Mesendoderm (in vitro differentiated cells): ENCODE results near the gene COL20A1.

ENCODE experiments used
- DNase-seq: peaks from one replicate; pipeline ENCODE4 v3.0.0; 2013
- H2AK5ac ChIP-seq: 2 replicates; pipeline ENCODE4 v1.6.1; 2013; ENCODE audit warnings: low read length, inconsistent platforms
- H2BK120ac ChIP-seq: 2 replicates; pipeline ENCODE4 v1.6.1; 2013; ENCODE audit warnings: low read depth, mild to moderate bottlenecking, low read length, moderate library complexity, mixed read lengths
- H2BK15ac ChIP-seq: replicated peaks from 2 replicates; pipeline ENCODE4 v1.6.1; 2013; ENCODE audit warnings: low read depth, mild to moderate bottlenecking, moderate library complexity
- H2BK5ac ChIP-seq: 2 replicates; pipeline ENCODE4 v1.6.1; 2013; ENCODE audit warnings: low read length, inconsistent platforms
- H3K18ac ChIP-seq: 2 replicates; pipeline ENCODE4 v1.6.1; 2013; ENCODE audit warnings: mild to moderate bottlenecking, low read length, mixed read lengths
- H3K23ac ChIP-seq: one replicate; pipeline ENCODE4 v1.6.1; 2013; ENCODE audit warnings: low read length
- H3K27ac ChIP-seq: 2 replicates; pipeline ENCODE4 v1.5.1; 2013; ENCODE audit warnings: low read depth, mild to moderate bottlenecking, inconsistent platforms, low read length, moderate library complexity
- H3K27me3 ChIP-seq: 2 replicates; pipeline ENCODE4 v1.6.1; 2013; ENCODE audit warnings: low read length, control low read depth, mild to moderate bottlenecking, inconsistent platforms; ENCODE audit not compliant: insufficient read depth, poor library complexity
- H3K36me3 ChIP-seq: 2 replicates; pipeline ENCODE4 v1.6.1; 2013; ENCODE audit warnings: low read length, inconsistent platforms; ENCODE audit not compliant: control insufficient read depth, insufficient read depth
- H3K4ac ChIP-seq: one replicate; pipeline ENCODE4 v1.6.1; 2013; ENCODE audit warnings: low read depth, mild to moderate bottlenecking, low read length, moderate library complexity
- H3K4me1 ChIP-seq: 2 replicates; pipeline ENCODE4 v1.6.1; 2013; ENCODE audit warnings: low read depth, low read length, inconsistent platforms; ENCODE audit not compliant: control insufficient read depth
- H3K4me2 ChIP-seq: 2 replicates; pipeline ENCODE4 v1.6.1; 2013; ENCODE audit warnings: low read length
- H3K4me3 ChIP-seq: 2 replicates; pipeline ENCODE4 v1.5.1; 2013; ENCODE audit warnings: mild to moderate bottlenecking, low read length
- H3K56ac ChIP-seq: one replicate; pipeline ENCODE4 v1.6.1; 2013; ENCODE audit warnings: low read length
- H3K79me1 ChIP-seq: 2 replicates; pipeline ENCODE4 v1.6.1; 2013; ENCODE audit warnings: low read length, inconsistent platforms
- H3K79me2 ChIP-seq: 2 replicates; pipeline ENCODE4 v1.6.1; 2013; ENCODE audit warnings: mild to moderate bottlenecking, low read length; ENCODE audit not compliant: control insufficient read depth, insufficient read depth
- H3K9ac ChIP-seq: 2 replicates; pipeline ENCODE4 v1.6.1; 2013; ENCODE audit warnings: low read length, inconsistent platforms
- H4K5ac ChIP-seq: one replicate; pipeline ENCODE4 v1.6.1; 2013; ENCODE audit warnings: low read length
- H4K8ac ChIP-seq: one replicate; pipeline ENCODE4 v1.6.1; 2013; ENCODE audit warnings: low read depth, mild to moderate bottlenecking, control low read depth, low read length, moderate library complexity
- WGBS: extraction: QIAGEN DNeasy Blood & Tissue Kit; methylation state at CpG from one replicate; pipeline ENCODE4 v1.1.7; 2013; ENCODE audit warnings: low lambda C conversion rate, missing lambda C conversion rate; ENCODE audit not compliant: insufficient coverage; ENCODE audit errors: extremely low coverage; 5-methylcytosine and 5-hydroxymethylcytosine counted together

COL20A1 gene

DNA sequence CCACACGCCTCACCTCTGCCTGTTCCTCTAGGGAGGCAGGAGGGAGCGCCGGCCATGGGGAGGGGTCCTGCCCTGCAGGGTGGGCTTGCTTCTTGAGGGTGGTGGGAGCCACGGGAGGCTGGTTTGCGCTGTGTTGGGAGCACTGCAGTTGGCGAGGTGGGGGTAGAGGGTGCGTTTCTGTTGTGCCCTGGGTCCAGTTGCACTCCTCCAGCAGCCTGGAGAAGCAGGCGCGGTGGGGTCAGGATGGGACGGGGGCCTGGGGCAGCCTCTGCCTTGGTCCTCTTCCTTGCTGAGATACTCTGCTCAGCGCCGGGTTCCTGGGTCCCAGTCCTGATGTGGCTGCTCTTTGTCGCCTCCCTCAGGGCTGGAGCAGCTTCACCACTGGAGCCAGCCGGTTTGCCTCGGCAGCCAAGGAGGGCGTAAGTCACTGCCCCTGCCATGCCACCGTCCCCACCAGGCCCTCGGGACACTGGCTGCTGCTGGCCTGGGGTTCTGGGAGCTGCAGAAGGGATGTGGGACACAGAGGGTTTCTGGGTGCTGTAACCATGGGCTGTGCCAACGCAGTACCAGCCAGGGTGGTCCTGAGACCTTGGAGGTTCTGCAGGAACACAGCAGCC lies 11.9 kb upstream of the COL20A1 start:
- Histone ChIP-seq H3K36me3 (peaks cover 15% of the 10 kb centered on the region), H3K79me1 (peaks cover 5% of the 10 kb centered on the region), H3K4ac (no peak overlapping the region)

DNA sequence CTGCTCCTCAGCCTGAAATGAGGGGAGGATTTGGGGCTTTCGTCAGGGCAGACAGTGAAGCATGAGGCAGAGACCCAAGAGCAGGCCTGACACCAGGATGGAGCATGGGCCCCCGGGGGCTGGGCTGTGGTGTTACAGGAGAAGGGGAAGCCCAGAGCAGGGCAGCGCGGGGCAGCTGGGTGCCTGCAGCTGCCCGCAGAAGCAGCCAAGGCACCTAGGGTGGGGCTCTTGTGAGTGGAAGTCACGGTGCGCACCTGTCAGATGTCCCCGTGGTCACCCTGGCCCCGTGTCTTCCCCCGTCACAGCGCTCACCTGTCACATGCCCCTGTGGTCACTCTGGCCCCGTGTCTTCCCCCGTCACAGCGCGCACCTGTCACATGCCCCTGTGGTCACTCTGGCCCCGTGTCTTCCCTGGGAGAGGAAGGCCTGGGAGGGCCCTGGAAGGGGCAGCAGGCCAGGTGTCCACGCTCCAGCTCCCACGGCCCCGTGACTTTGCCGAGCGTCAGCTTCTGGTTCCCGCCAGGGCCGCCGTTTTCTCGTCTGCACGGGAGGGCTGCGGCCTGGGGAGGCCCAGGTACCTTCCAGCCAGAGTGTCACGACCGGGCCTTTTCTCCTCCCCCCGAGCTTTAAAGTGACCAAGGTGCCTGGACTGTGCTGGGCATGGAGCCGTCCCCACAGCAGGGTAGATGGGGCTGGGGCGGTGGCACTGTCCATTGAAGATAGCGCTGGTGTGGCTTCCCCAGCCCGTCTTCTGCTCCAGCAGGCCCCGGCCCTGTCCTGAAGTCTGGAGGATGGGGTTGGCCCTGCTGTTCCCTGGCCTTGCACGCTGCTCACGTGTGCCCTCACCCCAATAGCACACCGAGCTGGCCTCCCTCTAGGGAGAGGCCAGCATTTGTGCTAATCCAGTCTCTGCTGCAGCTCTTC lies 11.0 kb upstream of the COL20A1 start:
- Histone ChIP-seq H3K79me2 (no peaks in the 10 kb centered on the region), H4K5ac (no peak overlapping the region), H3K4ac (no peak overlapping the region), H2BK120ac (no peak overlapping the region), H3K27ac (no peak overlapping the region), H3K4me1 (no peaks in the 10 kb centered on the region), H3K4me2 (no peak overlapping the region), H3K4me3 (no peak overlapping the region), H3K9ac (no peak overlapping the region), H3K56ac (no peak overlapping the region), H3K18ac (no peak overlapping the region), H3K36me3 (peaks cover 13% of the 10 kb centered on the region), H2AK5ac (no peak overlapping the region), H3K23ac (no peak overlapping the region), H2BK15ac (no peak overlapping the region), H2BK5ac (no peak overlapping the region), H4K8ac (no peak overlapping the region), H3K79me1 (peaks cover 2% of the 10 kb centered on the region), H3K27me3 (no peaks in the 10 kb centered on the region)
- WGBS, result no CpG with 5 or more reads among the region's 38 CpGs
- DNase-seq, result no peak

More for the DNA sequence above, 11.9 kb upstream of the COL20A1 start:
- no peak overlapping the region for H3K56ac ChIP-seq
- H4K8ac ChIP-seq, result no peak overlapping the region
- H2BK120ac ChIP-seq, result no peak overlapping the region
- H3K27ac ChIP-seq, result no peak overlapping the region
- H3K23ac ChIP-seq, result no peak overlapping the region
- H3K9ac ChIP-seq, result no peak overlapping the region
- H2BK15ac ChIP-seq, result no peak overlapping the region
- no CpG with 5 or more reads among the region's 19 CpGs for WGBS
- no peak overlapping the region for H3K18ac ChIP-seq
- H3K4me1 ChIP-seq, result no peaks in the 10 kb centered on the region
- H3K4me3 ChIP-seq, result no peak overlapping the region
- H3K27me3 ChIP-seq, result no peaks in the 10 kb centered on the region
- no peak overlapping the region for H3K4me2 ChIP-seq
- DNase-seq, result peak; percentile 31
- peaks cover 4% of the 10 kb centered on the region for H3K79me2 ChIP-seq
- no peak overlapping the region for H2BK5ac ChIP-seq
- no peak overlapping the region for H2AK5ac ChIP-seq
- H4K5ac ChIP-seq, result no peak overlapping the region

- Histone ChIP-seq H3K23ac (no peak overlapping the region), H3K4me2 (no peak overlapping the region), H4K5ac (no peak overlapping the region), H3K4me3 (no peak overlapping the region), H2BK5ac (no peak overlapping the region), H3K4ac (no peak overlapping the region), H3K4me1 (no peaks in the 10 kb centered on the region), H3K27ac (no peak overlapping the region), H3K36me3 (peaks cover 10% of the 10 kb centered on the region), H3K56ac (no peak overlapping the region), H3K79me2 (no peaks in the 10 kb centered on the region), H3K9ac (no peak overlapping the region), H4K8ac (no peak overlapping the region), H3K79me1 (no peaks in the 10 kb centered on the region), H3K18ac (no peak overlapping the region), H2BK120ac (no peak overlapping the region), H2AK5ac (no peak overlapping the region), H3K27me3 (no peaks in the 10 kb centered on the region), H2BK15ac (no peak overlapping the region)
- no peak for DNase-seq
- WGBS, result no CpG with 5 or more reads among the region's 17 CpGs
Measured at GRCh38 chr20:63282946-63283345, 10.0 kb upstream of the COL20A1 start.

DNA sequence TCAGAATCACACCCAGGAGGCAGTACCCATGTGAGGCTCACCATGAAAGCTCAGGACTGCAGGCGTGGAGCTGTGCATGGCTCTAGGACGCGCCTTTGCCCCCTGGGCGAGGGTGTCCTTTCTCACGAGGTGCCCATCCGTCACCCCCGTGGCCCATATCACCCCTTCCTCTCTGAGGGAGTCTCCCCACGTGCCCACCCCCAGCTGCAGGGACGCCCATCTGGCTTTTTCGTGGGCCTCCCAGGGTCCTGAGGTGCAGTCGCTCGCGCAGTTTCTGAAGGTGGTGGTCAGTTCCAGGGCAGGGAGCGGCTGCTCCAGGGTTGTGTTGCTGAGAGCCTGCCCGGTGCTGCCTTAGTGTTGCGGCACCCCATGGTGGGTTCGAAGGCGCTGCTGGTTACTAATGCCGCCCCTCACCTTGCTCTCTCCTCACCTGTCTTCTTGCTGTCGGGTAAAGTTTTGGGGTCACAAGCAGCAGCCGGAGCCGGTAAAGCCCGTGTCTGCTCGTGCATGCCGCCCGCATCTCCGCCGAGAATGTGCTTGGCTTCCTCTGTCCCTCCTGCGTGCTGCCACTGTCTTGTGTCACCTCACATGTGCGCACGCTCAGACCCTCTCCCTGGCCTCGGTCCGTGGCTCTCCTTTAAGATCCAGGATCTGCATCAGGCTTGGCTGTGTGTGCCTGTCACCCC lies 9.4 kb upstream of the COL20A1 start:
- no peaks in the 10 kb centered on the region for H3K79me1 ChIP-seq
- no peak for DNase-seq
- H4K8ac ChIP-seq, result no peak overlapping the region
- H2BK15ac ChIP-seq, result no peak overlapping the region
- H2AK5ac ChIP-seq, result no peak overlapping the region
- H3K18ac ChIP-seq, result no peak overlapping the region
- H3K27ac ChIP-seq, result no peak overlapping the region
- no peak overlapping the region for H3K9ac ChIP-seq
- H3K4me3 ChIP-seq, result no peak overlapping the region
- H3K27me3 ChIP-seq, result no peaks in the 10 kb centered on the region
- no peaks in the 10 kb centered on the region for H3K4me1 ChIP-seq
- no peak overlapping the region for H3K23ac ChIP-seq
- no peak overlapping the region for H2BK5ac ChIP-seq
- no peak overlapping the region for H3K4me2 ChIP-seq
- H3K36me3 ChIP-seq, result peaks cover 13% of the 10 kb centered on the region
- H3K79me2 ChIP-seq, result no peaks in the 10 kb centered on the region
- whole genome bisulfite sequencing, result no CpG with 5 or more reads among the region's 33 CpGs
- H3K56ac ChIP-seq, result no peak overlapping the region
- no peak overlapping the region for H3K4ac ChIP-seq
- no peak overlapping the region for H4K5ac ChIP-seq
- no peak overlapping the region for H2BK120ac ChIP-seq

DNA sequence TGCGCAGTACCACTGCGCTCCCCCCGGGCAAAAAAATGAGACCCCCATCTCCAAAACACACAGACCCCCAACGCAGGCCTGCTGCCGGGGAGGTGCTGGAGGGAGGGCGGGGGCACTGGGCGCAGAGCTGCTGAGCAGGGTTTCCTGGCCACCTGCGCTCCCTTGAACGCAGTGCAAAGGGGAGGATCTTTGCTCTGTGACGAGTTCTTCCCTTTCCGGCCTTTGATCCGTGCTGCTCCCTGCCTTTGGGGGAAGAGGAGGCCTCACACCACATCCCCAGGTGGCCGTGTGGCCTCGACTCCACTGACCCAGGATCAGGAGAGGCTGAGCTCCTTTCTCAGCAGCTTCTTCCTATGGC lies 8.9 kb upstream of the COL20A1 start:
- Histone ChIP-seq H2AK5ac (no peak overlapping the region), H3K27ac (no peak overlapping the region), H3K4ac (no peak overlapping the region), H4K5ac (no peak overlapping the region), H2BK15ac (no peak overlapping the region), H2BK5ac (no peak overlapping the region), H3K79me1 (no peaks in the 10 kb centered on the region), H3K4me3 (no peak overlapping the region), H4K8ac (no peak overlapping the region), H3K36me3 (peaks cover 13% of the 10 kb centered on the region), H3K4me2 (no peak overlapping the region), H3K9ac (no peak overlapping the region), H3K18ac (no peak overlapping the region), H3K23ac (no peak overlapping the region), H2BK120ac (no peak overlapping the region), H3K56ac (no peak overlapping the region), H3K79me2 (no peaks in the 10 kb centered on the region), H3K27me3 (no peaks in the 10 kb centered on the region), H3K4me1 (no peaks in the 10 kb centered on the region)
- no peak for DNase-seq
- no CpG with 5 or more reads among the region's 14 CpGs for WGBS
